ENCODE data around the gene RNF224.

RNF224 gene

DNA sequence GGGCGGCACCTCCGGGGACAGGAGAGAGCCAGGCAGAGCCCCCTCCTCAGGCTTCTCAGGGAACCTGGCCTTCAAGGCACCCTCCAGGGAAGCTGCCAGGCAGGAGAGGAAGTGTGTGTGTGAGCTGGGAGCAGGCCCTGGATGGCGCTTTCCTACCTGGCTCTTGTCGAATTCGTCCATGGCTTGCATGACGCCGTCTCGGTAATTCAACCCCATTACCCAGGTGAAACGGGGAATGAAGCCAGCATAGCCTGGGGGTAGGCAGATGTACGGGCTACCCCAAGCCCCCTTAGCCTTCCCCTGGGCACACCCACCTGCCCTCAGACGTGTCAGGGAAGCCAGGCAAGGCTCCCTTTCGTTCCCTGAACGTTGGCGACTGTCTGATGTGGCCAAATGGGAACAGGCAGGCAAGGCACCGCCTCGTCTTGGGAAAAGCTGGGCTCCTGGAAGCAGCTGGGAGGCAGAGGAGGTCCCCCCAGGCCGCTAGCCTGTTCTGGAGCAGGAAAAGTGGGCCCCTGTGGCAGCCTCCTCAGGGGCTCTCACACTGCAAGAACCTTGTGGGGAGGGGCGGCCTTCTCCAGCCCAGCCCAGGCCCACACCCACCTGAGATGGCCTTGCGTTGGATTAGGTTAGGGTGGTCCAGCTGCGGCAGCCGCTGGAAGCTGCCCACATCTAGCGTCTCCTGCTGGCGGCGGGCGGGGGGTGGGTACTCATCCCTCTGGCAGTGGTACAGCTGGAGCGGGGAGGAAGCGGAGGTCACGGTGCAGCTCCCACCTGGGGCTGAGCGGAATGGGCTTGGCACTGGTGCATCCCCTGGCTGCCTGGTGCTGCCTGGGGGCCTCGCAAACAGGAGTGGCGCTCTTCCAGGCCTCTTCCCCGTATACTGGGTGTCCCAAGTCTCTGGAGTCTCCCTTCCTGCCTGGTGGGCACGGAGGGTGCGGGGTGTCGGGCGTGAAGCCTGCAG is 17.5 kb downstream of the RNF224 start:
- Mint-ChIP-seq H3K27me3 (no peaks in the 10 kb centered on the region), H3K4me1 (peaks cover 27% of the 10 kb centered on the region), H3K9me3 (no peaks in the 10 kb centered on the region), H3K4me3 (no peak overlapping the region), H3K27ac (no peak overlapping the region), H3K36me3 (peaks cover 16% of the 10 kb centered on the region)
- ATAC-seq, result no peak

GRCh38 chr9:137245450-137246421 is 18.4 kb downstream of the RNF224 start:
- Mint-ChIP-seq H3K36me3 (peaks cover 16% of the 10 kb centered on the region), H3K4me3 (no peak overlapping the region), H3K4me1 (peaks cover 26% of the 10 kb centered on the region), H3K9me3 (no peaks in the 10 kb centered on the region), H3K27ac (no peak overlapping the region), H3K27me3 (no peaks in the 10 kb centered on the region)
- ATAC-seq, result no peak

GRCh38 chr9:137247135-137247915 is 20.0 kb downstream of the RNF224 start:
- H3K27ac Mint-ChIP-seq, result no peak overlapping the region

DNA sequence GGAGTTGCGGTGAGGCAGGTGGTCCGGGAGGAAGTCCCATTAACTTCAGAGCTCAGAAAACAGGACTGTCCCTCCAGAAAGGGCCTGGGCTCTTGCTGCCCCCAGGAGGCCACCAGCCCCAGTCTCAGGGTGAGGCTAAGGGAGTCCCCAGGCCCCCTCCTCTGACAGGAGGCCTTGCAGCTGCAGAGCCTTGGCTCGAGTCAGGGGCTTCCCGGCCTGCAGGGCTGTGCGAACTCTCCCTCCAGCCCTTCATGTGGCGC is 20.5 kb downstream of the RNF224 start:
- no peaks in the 10 kb centered on the region for H3K9me3 Mint-ChIP-seq
- ATAC-seq, result no peak
- peaks cover 19% of the 10 kb centered on the region for H3K4me1 Mint-ChIP-seq
- no peak overlapping the region for H3K27ac Mint-ChIP-seq
- H3K36me3 Mint-ChIP-seq, result peaks cover 8% of the 10 kb centered on the region
- no peak overlapping the region for H3K4me3 Mint-ChIP-seq
- H3K27me3 Mint-ChIP-seq, result no peaks in the 10 kb centered on the region

More at GRCh38 chr9:137247135-137247915, 20.0 kb downstream of the RNF224 start:
- Mint-ChIP-seq H3K36me3 (peaks cover 13% of the 10 kb centered on the region), H3K27me3 (no peaks in the 10 kb centered on the region), H3K4me3 (no peak overlapping the region), H3K9me3 (no peaks in the 10 kb centered on the region), H3K4me1 (peaks cover 22% of the 10 kb centered on the region)
- no peak for ATAC-seq

GRCh38 chr9:137250329-137251193 is 23.3 kb downstream of the RNF224 start:
- H3K27ac Mint-ChIP-seq, result no peak overlapping the region
- no peaks in the 10 kb centered on the region for H3K36me3 Mint-ChIP-seq
- H3K9me3 Mint-ChIP-seq, result no peaks in the 10 kb centered on the region
- H3K4me1 Mint-ChIP-seq, result peaks cover 18% of the 10 kb centered on the region
- no peak for ATAC-seq
- no peak overlapping the region for H3K4me3 Mint-ChIP-seq
- no peaks in the 10 kb centered on the region for H3K27me3 Mint-ChIP-seq

- Mint-ChIP-seq H3K27me3 (no peaks in the 10 kb centered on the region), H3K27ac (no peak within 1 kb of the TSS)
- no peak for ATAC-seq
Measured at GRCh38 chr9:137251194-137251461, 23.8 kb downstream of the RNF224 start, which contains the start of gene STPG3. Gene STPG3 (plus strand): TSS chr9:137251286. CDS start chr9:137251287, 1 bp downstream.

GRCh38 chr9:137251490-137252268 is 24.4 kb downstream of the RNF224 start:
- ATAC-seq, result no peak
- no peak overlapping the region for H3K27ac Mint-ChIP-seq
- no peaks in the 10 kb centered on the region for H3K27me3 Mint-ChIP-seq
- H3K9me3 Mint-ChIP-seq, result no peaks in the 10 kb centered on the region
- peaks cover 27% of the 10 kb centered on the region for H3K4me1 Mint-ChIP-seq
- no peak overlapping the region for H3K4me3 Mint-ChIP-seq
- no peaks in the 10 kb centered on the region for H3K36me3 Mint-ChIP-seq

More at GRCh38 chr9:137251194-137251461, 23.8 kb downstream of the RNF224 start, which contains the start of gene STPG3:
- Mint-ChIP-seq H3K4me1 (peaks cover 21% of the 10 kb centered on the region), H3K4me3 (no peak within 1 kb of the TSS), H3K36me3 (no peaks in the 10 kb centered on the region), H3K9me3 (no peaks in the 10 kb centered on the region)

- no peaks in the 10 kb centered on the region for H3K9me3 Mint-ChIP-seq
- no peak overlapping the region for H3K4me3 Mint-ChIP-seq
- no peak for ATAC-seq
- H3K27ac Mint-ChIP-seq, result no peak overlapping the region
- H3K36me3 Mint-ChIP-seq, result no peaks in the 10 kb centered on the region
- H3K27me3 Mint-ChIP-seq, result no peaks in the 10 kb centered on the region
- peaks cover 32% of the 10 kb centered on the region for H3K4me1 Mint-ChIP-seq
Measured at GRCh38 chr9:137252555-137253506, 25.5 kb downstream of the RNF224 start.

- Mint-ChIP-seq H3K4me1 (peaks cover 32% of the 10 kb centered on the region), H3K36me3 (no peaks in the 10 kb centered on the region), H3K4me3 (peak overlapping the region; percentile 73), H3K27ac (peak overlapping the region; percentile 29), H3K9me3 (no peaks in the 10 kb centered on the region), H3K27me3 (no peaks in the 10 kb centered on the region)
- ATAC-seq, result no peak
Measured at GRCh38 chr9:137253717-137254623, 26.7 kb downstream of the RNF224 start.

GRCh38 chr9:137254624-137255447 is 27.5 kb downstream of the RNF224 start, which contains the start of gene NELFB:
Gene NELFB (plus strand): TSS chr9:137255327.
- Mint-ChIP-seq H3K27ac (peak within 1 kb of the TSS; percentile 29), H3K4me1 (peaks cover 32% of the 10 kb centered on the region), H3K9me3 (no peaks in the 10 kb centered on the region), H3K36me3 (no peaks in the 10 kb centered on the region), H3K4me3 (peak within 1 kb of the TSS; percentile 83), H3K27me3 (no peaks in the 10 kb centered on the region)
- peak; percentile 91 for ATAC-seq

DNA sequence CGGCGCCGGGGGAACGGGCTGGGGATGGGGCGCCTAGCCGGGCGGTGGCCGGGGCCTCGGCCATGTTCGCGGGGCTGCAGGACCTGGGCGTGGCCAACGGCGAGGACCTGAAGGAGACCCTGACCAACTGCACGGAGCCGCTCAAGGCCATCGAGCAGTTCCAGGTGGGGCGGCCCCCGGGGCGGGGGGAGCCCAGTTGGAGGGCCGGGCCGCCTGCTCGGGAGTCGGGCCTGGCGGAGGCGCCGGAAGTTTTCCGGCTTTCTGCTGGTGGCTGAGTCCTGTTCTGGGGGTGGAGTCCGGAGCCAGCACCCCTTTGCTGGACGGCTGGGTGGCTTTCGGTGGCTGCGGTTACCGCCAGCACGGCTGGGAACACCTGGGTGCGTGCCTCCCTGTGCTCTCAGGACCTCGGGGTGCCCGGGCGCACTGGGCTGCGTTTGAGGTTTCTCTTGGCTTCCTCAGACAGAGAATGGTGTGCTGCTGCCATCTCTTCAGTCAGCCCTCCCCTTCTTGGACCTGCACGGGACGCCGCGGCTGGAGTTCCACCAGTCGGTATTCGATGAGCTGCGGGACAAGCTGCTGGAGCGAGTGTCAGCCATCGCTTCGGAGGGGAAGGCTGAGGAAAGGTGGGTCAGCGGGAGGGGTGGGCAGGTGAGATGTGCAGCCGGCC is 28.3 kb downstream of the RNF224 start:
- H3K27ac Mint-ChIP-seq, result peak overlapping the region; percentile 12
- H3K36me3 Mint-ChIP-seq, result no peaks in the 10 kb centered on the region

More for the DNA sequence above, 28.3 kb downstream of the RNF224 start:
- ATAC-seq, result no peak
- Mint-ChIP-seq H3K4me1 (peaks cover 32% of the 10 kb centered on the region), H3K9me3 (no peaks in the 10 kb centered on the region), H3K4me3 (peak overlapping the region; percentile 83), H3K27me3 (no peaks in the 10 kb centered on the region)
